ENCODE measurements around the gene C1orf87.

The C1orf87 gene

GRCh38 chr1:59952065-59952464, 121.5 kb downstream of the C1orf87 start:
- DNase-seq = no peak

- no peak for DNase-seq
Observed at GRCh38 chr1:59949648-59950047, 123.9 kb downstream of the C1orf87 start.

GRCh38 chr1:59948990-59949389, 124.6 kb downstream of the C1orf87 start:
- no peak for DNase-seq

GRCh38 chr1:59947047-59947938, 126.3 kb downstream of the C1orf87 start:
- DNase-seq = peak in 46 of 58 donors; percentile 7 to 80 (median 36)

GRCh38 chr1:59945790-59946189, 127.8 kb downstream of the C1orf87 start:
- DNase-seq = no peak

Data from anterior cingulate cortex (tissue), 58 donors.